ENCODE results near the gene WDR77. TPM values are rescaled to one million over a fixed set of nuclear protein-coding genes. Genes with fewer than 3 reads are reported as not detected.

WDR77 gene
- total RNA-seq, 2 experiments from 2014 or later: 12.4 to 15.1 TPM

- H3K27me3 ChIP-seq (ENCODE audit: control insufficient read depth in 1 of 2, insufficient read depth in 2 of 2, low read length in 2 of 2): no peaks in the 10 kb centered on the region
- CTCF ChIA-PET: interaction anchor here (1.3 kb wide), 1 partner anchor 17 kb away, joined by 4 read pairs; no protein-coding TSS in a partner anchor
- intact Hi-C loops (cut with DNase I, micrococcal nuclease): no loop called here
- no peak for TF ChIP-seq CTCF (IDR thresholded peaks at IDR 0.05)
- H3K4me3 ChIP-seq (ENCODE audit: low read length): no peak overlapping the region
- DNase-seq: no peak
- H3K9me3 ChIP-seq (ENCODE audit: control insufficient read depth in 1 of 2, insufficient read depth in 1 of 2, low read length in 2 of 2): no peaks in the 10 kb centered on the region
- H3K4me1 ChIP-seq (ENCODE audit: insufficient read depth, low read length): no peaks in the 10 kb centered on the region
- POLR2A ChIA-PET: interaction anchor here (0.7 to 1.5 kb wide), 3 partner anchors 9 to 161 kb away, joined by 3 to 4 read pairs (median 4); no protein-coding TSS in a partner anchor
- H3K9me3 Mint-ChIP-seq: no peaks in the 10 kb centered on the region
- no peak overlapping the region for H3K27ac Mint-ChIP-seq
- no peak for ATAC-seq (ENCODE audit: poor library complexity)
- no peaks in the 10 kb centered on the region for H3K36me3 Mint-ChIP-seq (ENCODE audit: low read depth)
- no peak overlapping the region for H3K27ac ChIP-seq (ENCODE audit: low read depth in 1 of 2, low read length in 2 of 2)
- no peaks in the 10 kb centered on the region for H3K4me1 Mint-ChIP-seq (ENCODE audit: low read depth)
- no peaks in the 10 kb centered on the region for H3K36me3 ChIP-seq (ENCODE audit: insufficient read depth, low read length)
- no peaks in the 10 kb centered on the region for H3K27me3 Mint-ChIP-seq
- H3K4me3 Mint-ChIP-seq: no peak overlapping the region
Measured at GRCh38 chr1:111491070-111491469, 42.0 kb upstream of the WDR77 start.

GRCh38 chr1:111490220-111490619 lies 41.2 kb upstream of the WDR77 start:
- Histone ChIP-seq H3K4me3 (ENCODE audit: low read length) (no peak overlapping the region), H3K36me3 (ENCODE audit: insufficient read depth, low read length) (no peaks in the 10 kb centered on the region), H3K4me1 (ENCODE audit: insufficient read depth, low read length) (no peaks in the 10 kb centered on the region), H3K27ac (ENCODE audit: low read depth in 1 of 2, low read length in 2 of 2) (no peak overlapping the region), H3K27me3 (ENCODE audit: control insufficient read depth in 1 of 2, insufficient read depth in 2 of 2, low read length in 2 of 2) (no peaks in the 10 kb centered on the region), H3K9me3 (ENCODE audit: control insufficient read depth in 1 of 2, insufficient read depth in 1 of 2, low read length in 2 of 2) (no peaks in the 10 kb centered on the region)
- H3K27me3 Mint-ChIP-seq: no peaks in the 10 kb centered on the region
- ATAC-seq (ENCODE audit: poor library complexity): no peak
- no peak overlapping the region for H3K27ac Mint-ChIP-seq
- TF ChIP-seq CTCF (IDR thresholded peaks at IDR 0.05): no peak
- no peaks in the 10 kb centered on the region for H3K9me3 Mint-ChIP-seq
- peaks cover 4% of the 10 kb centered on the region for H3K4me1 Mint-ChIP-seq (ENCODE audit: low read depth)
- intact Hi-C loops (cut with DNase I, micrococcal nuclease): no loop called here
- ChIA-PET CTCF (interaction anchor here (1.3 kb wide), 1 partner anchor 18 kb away, joined by 4 read pairs; no protein-coding TSS in a partner anchor), POLR2A (interaction anchor here (0.7 to 1.5 kb wide), 3 partner anchors 8 to 162 kb away, joined by 3 to 4 read pairs (median 4); no protein-coding TSS in a partner anchor)
- no peaks in the 10 kb centered on the region for H3K36me3 Mint-ChIP-seq (ENCODE audit: low read depth)
- H3K4me3 Mint-ChIP-seq: no peak overlapping the region
- DNase-seq: no peak

GRCh38 chr1:111489604-111490003 lies 40.5 kb upstream of the WDR77 start:
- Mint-ChIP-seq H3K36me3 (ENCODE audit: low read depth) (no peaks in the 10 kb centered on the region), H3K27me3 (no peaks in the 10 kb centered on the region), H3K27ac (no peak overlapping the region), H3K9me3 (no peaks in the 10 kb centered on the region), H3K4me1 (ENCODE audit: low read depth) (peaks cover 4% of the 10 kb centered on the region), H3K4me3 (no peak overlapping the region)
- no peak overlapping the region for H3K27ac ChIP-seq (ENCODE audit: low read depth in 1 of 2, low read length in 2 of 2)
- ATAC-seq (ENCODE audit: poor library complexity): no peak
- peak in 1 of 14 experiments; percentile 34 for DNase-seq
- ChIA-PET CTCF (interaction anchor here (1.3 kb wide), 1 partner anchor 18 kb away, joined by 4 read pairs; no protein-coding TSS in a partner anchor), POLR2A (interaction anchor here (1.5 kb wide), 1 partner anchor 8 kb away, joined by 4 read pairs; no protein-coding TSS in a partner anchor)
- H3K27me3 ChIP-seq (ENCODE audit: control insufficient read depth in 1 of 2, insufficient read depth in 2 of 2, low read length in 2 of 2): no peaks in the 10 kb centered on the region
- H3K4me3 ChIP-seq (ENCODE audit: low read length): no peak overlapping the region
- H3K9me3 ChIP-seq (ENCODE audit: control insufficient read depth in 1 of 2, insufficient read depth in 1 of 2, low read length in 2 of 2): no peaks in the 10 kb centered on the region
- no peak for TF ChIP-seq CTCF (IDR thresholded peaks at IDR 0.05)
- H3K36me3 ChIP-seq (ENCODE audit: insufficient read depth, low read length): no peaks in the 10 kb centered on the region
- H3K4me1 ChIP-seq (ENCODE audit: insufficient read depth, low read length): no peaks in the 10 kb centered on the region
- intact Hi-C loops (cut with DNase I, micrococcal nuclease): no loop called here
